Measurements from ENCODE around the gene ADORA3. TPM values are rescaled to one million over a fixed set of nuclear protein-coding genes. Genes with fewer than 3 reads are reported as not detected.

ADORA3 gene
- total and polyA plus RNA-seq, 2 donors (not counting 1 experiment from before 2014, with no cell fraction given): not detected

- TF ChIP-seq CTCF (conservative IDR thresholded peaks at IDR 0.05 in 1 of 2, IDR thresholded peaks at IDR 0.05 in 1 of 2; ENCODE audit: low read depth in 1 of 2, low read length in 2 of 2) (no peak), EZH2 (IDR thresholded peaks at IDR 0.05; ENCODE audit: low read length, missing control alignments) (no peak)
- Histone ChIP-seq H3K9ac (ENCODE audit: insufficient read depth, low read length) (no peak overlapping the region), H3K9me3 (ENCODE audit: control insufficient read depth, insufficient read depth, low read depth, low read length) (no peaks in the 10 kb centered on the region), H3K79me2 (ENCODE audit: control insufficient read depth, insufficient read depth, low read length) (no peaks in the 10 kb centered on the region), H4K20me1 (ENCODE audit: control insufficient read depth, extremely low read depth, insufficient read depth, low read length) (no peaks in the 10 kb centered on the region), H3K27ac (ENCODE audit: insufficient read depth, low read length) (no peak overlapping the region), H3K36me3 (ENCODE audit: control insufficient read depth, insufficient read depth, low read length) (no peaks in the 10 kb centered on the region), H3K4me3 (replicated peaks in 1 of 4; ENCODE audit: control extremely low read depth in 1 of 4, insufficient read depth in 1 of 4, low read depth in 3 of 4, low read length in 4 of 4) (no peak overlapping the region), H3K4me2 (ENCODE audit: extremely low read depth, insufficient read depth, low read length) (no peak overlapping the region), H2AFZ (ENCODE audit: low read length) (no peak overlapping the region), H3K27me3 (ENCODE audit: control insufficient read depth, insufficient read depth, low read length) (peaks cover 15% of the 10 kb centered on the region), H3K4me1 (ENCODE audit: control insufficient read depth, extremely low read depth, insufficient read depth, low read length) (no peaks in the 10 kb centered on the region)
- no peak for DNase-seq (ENCODE audit: low read depth in 2 of 2)
Observed at GRCh38 chr1:111491070-111491469, 12.4 kb downstream of the ADORA3 start.

GRCh38 chr1:111490220-111490619 is 13.2 kb downstream of the ADORA3 start:
- Histone ChIP-seq H3K9ac (ENCODE audit: insufficient read depth, low read length) (no peak overlapping the region), H3K27ac (ENCODE audit: insufficient read depth, low read length) (no peak overlapping the region), H3K36me3 (ENCODE audit: control insufficient read depth, insufficient read depth, low read length) (no peaks in the 10 kb centered on the region), H3K4me2 (ENCODE audit: extremely low read depth, insufficient read depth, low read length) (no peak overlapping the region), H2AFZ (ENCODE audit: low read length) (no peak overlapping the region), H3K27me3 (ENCODE audit: control insufficient read depth, insufficient read depth, low read length) (peaks cover 15% of the 10 kb centered on the region), H3K79me2 (ENCODE audit: control insufficient read depth, insufficient read depth, low read length) (no peaks in the 10 kb centered on the region), H3K4me1 (ENCODE audit: control insufficient read depth, extremely low read depth, insufficient read depth, low read length) (no peaks in the 10 kb centered on the region), H3K4me3 (replicated peaks in 1 of 4; ENCODE audit: control extremely low read depth in 1 of 4, insufficient read depth in 1 of 4, low read depth in 3 of 4, low read length in 4 of 4) (no peak overlapping the region), H3K9me3 (ENCODE audit: control insufficient read depth, insufficient read depth, low read depth, low read length) (no peaks in the 10 kb centered on the region), H4K20me1 (ENCODE audit: control insufficient read depth, extremely low read depth, insufficient read depth, low read length) (no peaks in the 10 kb centered on the region)
- TF ChIP-seq CTCF (conservative IDR thresholded peaks at IDR 0.05 in 1 of 2, IDR thresholded peaks at IDR 0.05 in 1 of 2; ENCODE audit: low read depth in 1 of 2, low read length in 2 of 2): no peak
- no peak for DNase-seq (ENCODE audit: low read depth in 2 of 2)

GRCh38 chr1:111489604-111490003 is 13.8 kb downstream of the ADORA3 start:
- Histone ChIP-seq H3K9ac (ENCODE audit: insufficient read depth, low read length) (no peak overlapping the region), H3K4me2 (ENCODE audit: extremely low read depth, insufficient read depth, low read length) (no peak overlapping the region), H3K79me2 (ENCODE audit: control insufficient read depth, insufficient read depth, low read length) (no peaks in the 10 kb centered on the region), H2AFZ (ENCODE audit: low read length) (no peak overlapping the region), H3K4me3 (replicated peaks in 1 of 4; ENCODE audit: control extremely low read depth in 1 of 4, insufficient read depth in 1 of 4, low read depth in 3 of 4, low read length in 4 of 4) (no peak overlapping the region), H3K27me3 (ENCODE audit: control insufficient read depth, insufficient read depth, low read length) (peaks cover 15% of the 10 kb centered on the region), H3K9me3 (ENCODE audit: control insufficient read depth, insufficient read depth, low read depth, low read length) (no peaks in the 10 kb centered on the region), H3K4me1 (ENCODE audit: control insufficient read depth, extremely low read depth, insufficient read depth, low read length) (no peaks in the 10 kb centered on the region), H4K20me1 (ENCODE audit: control insufficient read depth, extremely low read depth, insufficient read depth, low read length) (no peaks in the 10 kb centered on the region), H3K36me3 (ENCODE audit: control insufficient read depth, insufficient read depth, low read length) (no peaks in the 10 kb centered on the region), H3K27ac (ENCODE audit: insufficient read depth, low read length) (no peak overlapping the region)
- no peak for DNase-seq (ENCODE audit: low read depth in 2 of 2)
- no peak for TF ChIP-seq EZH2 (IDR thresholded peaks at IDR 0.05; ENCODE audit: low read length, missing control alignments)
- no peak for TF ChIP-seq CTCF (conservative IDR thresholded peaks at IDR 0.05 in 1 of 2, IDR thresholded peaks at IDR 0.05 in 1 of 2; ENCODE audit: low read depth in 1 of 2, low read length in 2 of 2)
